Measurements from ENCODE around the gene ZCCHC14.
"Not testable (repeated sequence)": the region's sequence is repeated elsewhere in the genome, so short reads cannot be mapped to it uniquely, and the experiment has no call there.

The ZCCHC14 gene

DNA sequence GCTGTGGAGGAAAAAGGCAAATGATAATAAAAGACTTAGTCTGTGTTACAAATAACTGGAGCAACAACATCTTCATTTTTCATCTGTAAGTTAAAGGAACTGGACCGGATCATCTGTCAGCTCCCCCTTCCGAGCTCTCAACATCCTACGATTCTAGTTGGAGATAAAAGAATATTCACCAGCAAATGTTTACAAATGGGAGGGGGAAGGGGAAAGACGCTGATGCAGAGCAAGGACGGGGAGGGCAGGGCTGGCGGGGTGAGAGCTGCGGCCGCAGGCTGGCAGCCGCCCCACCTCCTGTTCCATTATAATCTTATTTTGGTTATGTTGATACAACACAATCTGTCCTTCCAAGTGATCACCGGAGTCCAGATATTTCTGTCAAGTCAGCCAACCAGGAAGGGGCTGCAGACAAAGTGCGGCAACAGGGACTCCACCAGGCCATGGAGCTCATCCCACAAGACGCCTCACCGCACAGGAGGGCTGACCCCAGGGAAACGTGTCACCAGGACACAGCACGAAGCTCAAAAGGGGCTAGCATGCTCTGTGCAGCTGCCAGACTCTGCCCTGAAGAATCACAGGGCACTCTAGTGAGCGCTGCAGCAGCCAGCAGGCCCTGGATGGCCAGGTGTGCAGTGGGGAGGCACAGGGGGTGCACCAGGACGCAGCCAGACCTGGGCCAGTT is 128.9 kb downstream of the ZCCHC14 start:
- no peak for DNase-seq (ENCODE audit: extremely low read depth, insufficient read length)
- Histone ChIP-seq H3K4me3 (replicated peaks; ENCODE audit: low read depth, low read length) (no peak overlapping the region), H3K36me3 (ENCODE audit: control insufficient read depth, insufficient read depth, low read length) (peaks cover 14% of the 10 kb centered on the region), H3K27me3 (replicated peaks; ENCODE audit: control insufficient read depth, insufficient read depth, low read length) (no peaks in the 10 kb centered on the region)
- TF ChIP-seq, protein P1, sequence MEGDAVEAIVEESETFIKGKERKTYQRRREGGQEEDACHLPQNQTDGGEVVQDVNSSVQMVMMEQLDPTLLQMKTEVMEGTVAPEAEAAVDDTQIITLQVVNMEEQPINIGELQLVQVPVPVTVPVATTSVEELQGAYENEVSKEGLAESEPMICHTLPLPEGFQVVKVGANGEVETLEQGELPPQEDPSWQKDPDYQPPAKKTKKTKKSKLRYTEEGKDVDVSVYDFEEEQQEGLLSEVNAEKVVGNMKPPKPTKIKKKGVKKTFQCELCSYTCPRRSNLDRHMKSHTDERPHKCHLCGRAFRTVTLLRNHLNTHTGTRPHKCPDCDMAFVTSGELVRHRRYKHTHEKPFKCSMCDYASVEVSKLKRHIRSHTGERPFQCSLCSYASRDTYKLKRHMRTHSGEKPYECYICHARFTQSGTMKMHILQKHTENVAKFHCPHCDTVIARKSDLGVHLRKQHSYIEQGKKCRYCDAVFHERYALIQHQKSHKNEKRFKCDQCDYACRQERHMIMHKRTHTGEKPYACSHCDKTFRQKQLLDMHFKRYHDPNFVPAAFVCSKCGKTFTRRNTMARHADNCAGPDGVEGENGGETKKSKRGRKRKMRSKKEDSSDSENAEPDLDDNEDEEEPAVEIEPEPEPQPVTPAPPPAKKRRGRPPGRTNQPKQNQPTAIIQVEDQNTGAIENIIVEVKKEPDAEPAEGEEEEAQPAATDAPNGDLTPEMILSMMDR (IDR thresholded peaks at IDR 0.05; ENCODE audit: insufficient read depth, low read length, poor library complexity, severe bottlenecking) = no peak

DNA sequence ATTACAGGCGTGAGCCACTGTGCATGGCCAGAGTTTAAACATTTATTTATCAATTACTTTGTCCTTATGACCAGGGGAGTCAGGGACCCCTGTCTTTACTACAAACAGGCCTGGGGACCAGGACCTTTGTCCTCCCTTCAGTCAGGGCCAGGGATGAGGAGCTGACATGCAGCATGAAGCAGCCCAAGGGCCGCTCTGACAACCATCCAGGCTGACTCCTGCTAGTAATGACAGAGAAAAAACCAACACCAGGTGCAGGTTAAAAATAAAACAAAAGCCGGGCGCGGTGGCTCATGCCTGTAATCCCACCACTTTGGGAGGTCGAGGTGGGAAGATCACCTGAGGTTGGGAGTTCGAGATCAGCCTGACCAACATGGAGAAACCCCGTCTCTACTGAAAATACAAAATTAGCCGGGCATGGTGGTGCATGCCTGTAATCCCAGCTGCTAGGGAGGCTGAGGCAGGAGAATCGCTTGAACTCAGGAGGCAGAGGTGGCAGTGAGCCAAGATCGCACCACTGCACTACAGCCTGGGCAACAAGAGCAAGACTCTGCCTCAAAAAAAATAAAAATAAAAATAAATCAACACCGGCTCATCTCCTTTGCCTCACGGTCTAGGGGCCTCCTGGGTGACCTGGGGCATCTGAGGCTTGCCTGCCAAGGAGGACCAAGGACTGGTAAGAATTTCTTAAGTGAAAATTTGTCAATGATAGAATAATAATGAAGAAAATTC is 129.8 kb downstream of the ZCCHC14 start:
- H3K36me3 ChIP-seq (ENCODE audit: control insufficient read depth, insufficient read depth, low read length) = peaks cover 19% of the 10 kb centered on the region
- H3K4me3 ChIP-seq (replicated peaks; ENCODE audit: low read depth, low read length); H3K27me3 ChIP-seq (replicated peaks; ENCODE audit: control insufficient read depth, insufficient read depth, low read length); DNase-seq (ENCODE audit: extremely low read depth, insufficient read length): not testable (repeated sequence)

DNA sequence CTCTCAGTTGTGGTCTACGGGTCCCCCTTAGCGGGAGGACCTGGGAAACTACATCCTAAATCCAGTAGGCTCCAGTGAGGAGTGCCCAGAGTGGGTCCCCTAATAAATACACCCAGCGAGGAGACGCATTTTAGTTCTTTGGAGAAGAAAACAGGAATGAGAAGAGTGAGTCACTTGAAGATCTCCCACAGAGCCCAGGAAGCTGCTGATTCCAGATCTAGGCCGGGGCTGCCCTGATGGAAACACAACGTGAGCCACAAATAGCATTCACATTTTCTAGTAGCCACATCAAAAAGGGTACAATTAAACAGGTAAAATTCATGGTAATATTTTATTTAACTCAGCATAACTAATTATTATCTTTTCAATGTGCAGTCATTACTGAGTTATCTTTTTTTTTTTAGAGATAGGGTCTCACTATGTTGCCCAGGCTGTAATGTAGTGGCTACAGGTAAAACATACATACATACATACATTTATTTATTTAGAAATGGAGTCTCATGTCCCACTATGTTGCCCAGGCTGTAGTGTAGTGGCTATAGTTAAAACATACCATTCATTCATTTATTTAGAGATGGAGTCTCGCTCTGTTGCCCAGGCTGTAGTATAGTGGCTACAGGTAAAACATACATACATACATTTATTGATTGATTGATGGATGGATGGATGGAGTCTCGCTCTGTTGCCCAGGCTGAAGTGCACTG is 130.8 kb downstream of the ZCCHC14 start:
- Histone ChIP-seq H3K27me3 (replicated peaks; ENCODE audit: control insufficient read depth, insufficient read depth, low read length) (no peaks in the 10 kb centered on the region), H3K4me3 (replicated peaks; ENCODE audit: low read depth, low read length) (no peak overlapping the region), H3K36me3 (ENCODE audit: control insufficient read depth, insufficient read depth, low read length) (peaks cover 19% of the 10 kb centered on the region)
- no peak for DNase-seq (ENCODE audit: extremely low read depth, insufficient read length)
- TF ChIP-seq, protein P1 (IDR thresholded peaks at IDR 0.05; ENCODE audit: insufficient read depth, low read length, poor library complexity, severe bottlenecking) = no peak

DNA sequence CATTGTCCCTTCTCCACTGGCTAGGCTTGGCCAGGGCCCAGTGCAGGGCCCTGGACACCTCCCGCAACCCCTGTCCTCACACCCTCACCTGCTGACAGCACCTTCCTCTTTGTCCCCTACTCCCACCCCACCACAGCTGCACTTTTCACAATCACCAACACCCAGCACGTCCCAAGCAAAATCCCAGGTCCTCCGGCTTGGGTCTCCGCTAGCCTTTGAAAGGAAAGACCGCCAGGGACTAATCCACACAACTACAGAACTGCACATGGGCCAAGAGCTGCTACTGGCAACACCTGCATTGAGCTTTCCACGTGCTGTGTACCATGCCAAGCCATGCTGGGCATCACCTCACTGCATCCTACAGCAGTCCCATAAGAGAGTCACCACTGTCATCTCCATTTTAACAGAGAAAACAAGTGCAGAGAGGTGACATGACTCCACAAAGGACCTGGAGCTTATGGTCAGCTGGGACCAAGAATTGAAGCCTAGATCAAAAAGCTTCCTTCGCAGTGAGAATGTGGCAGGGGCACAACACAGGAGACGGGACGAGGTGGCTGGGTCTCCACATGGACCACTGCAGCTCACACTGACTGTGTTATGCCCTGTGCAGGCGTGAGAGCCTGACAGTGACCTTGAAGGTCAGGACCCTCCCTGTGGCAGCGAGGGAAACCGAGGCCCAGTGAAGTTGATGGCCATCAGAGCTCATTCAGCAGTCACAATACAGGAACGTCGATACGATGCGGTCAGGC is 131.8 kb downstream of the ZCCHC14 start:
- H3K27me3 ChIP-seq (replicated peaks; ENCODE audit: control insufficient read depth, insufficient read depth, low read length) = no peaks in the 10 kb centered on the region
- H3K4me3 ChIP-seq (replicated peaks; ENCODE audit: low read depth, low read length) = no peak overlapping the region
- DNase-seq (ENCODE audit: extremely low read depth, insufficient read length) = no peak
- TF ChIP-seq, protein P1 (IDR thresholded peaks at IDR 0.05; ENCODE audit: insufficient read depth, low read length, poor library complexity, severe bottlenecking) = no peak
- peaks cover 16% of the 10 kb centered on the region for H3K36me3 ChIP-seq (ENCODE audit: control insufficient read depth, insufficient read depth, low read length)

DNA sequence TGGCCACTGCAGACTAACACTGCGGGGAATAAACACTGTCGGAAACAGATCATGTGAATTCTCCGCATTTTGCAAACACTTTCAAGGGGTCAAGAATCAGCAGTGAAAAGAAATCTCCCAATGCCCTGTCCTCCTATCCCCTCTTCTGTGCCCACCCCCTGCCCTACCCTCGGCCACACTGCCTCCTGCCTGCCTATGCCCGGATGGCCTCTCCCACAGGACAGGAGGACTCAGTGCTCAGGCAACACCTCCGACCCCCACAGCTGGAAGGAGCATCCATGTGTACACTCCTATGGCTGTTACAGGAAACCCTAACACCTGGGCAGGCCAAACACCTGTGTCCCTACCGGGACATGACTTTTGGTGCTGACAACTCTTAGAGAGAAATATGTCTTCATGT is 133.7 kb downstream of the ZCCHC14 start:
- TF ChIP-seq, protein P1 (IDR thresholded peaks at IDR 0.05; ENCODE audit: insufficient read depth, low read length, poor library complexity, severe bottlenecking) = no peak
- peaks cover 14% of the 10 kb centered on the region for H3K36me3 ChIP-seq (ENCODE audit: control insufficient read depth, insufficient read depth, low read length)
- DNase-seq (ENCODE audit: extremely low read depth, insufficient read length) = no peak

More for the DNA sequence above, 133.7 kb downstream of the ZCCHC14 start:
- Histone ChIP-seq H3K4me3 (replicated peaks; ENCODE audit: low read depth, low read length) (no peak overlapping the region), H3K27me3 (replicated peaks; ENCODE audit: control insufficient read depth, insufficient read depth, low read length) (no peaks in the 10 kb centered on the region)

Measured in GM06990 (cell line).